Thyroid gland (tissue), 4 donors: ENCODE results near the gene KDM5B. TPM values are rescaled to one million over a fixed set of nuclear protein-coding genes. Genes with fewer than 3 reads are reported as not detected.
A peak's percentile ranks its signal among the peaks of the same experiment; 100 is the strongest.

Experiments used
- DNase-seq, 2 donors: peaks; one replicate each; pipeline ENCODE4 v3.0.0-alpha.2; 2019
- H3K27ac ChIP-seq, 3 donors: fragments of 200-600 bp; sonication (generic); 1 replicate in 2 of 3; 2 replicates in 1 of 3; pipeline ENCODE4 v1.5.1; 2016 to 2019; ENCODE audit warnings: mild to moderate bottlenecking in 1 of 3, moderate library complexity in 1 of 3
- H3K27me3 ChIP-seq: fragments of 200-600 bp; sonication (generic); one replicate; pipeline ENCODE4 v1.5.1; 2019
- H3K36me3 ChIP-seq, 2 donors: fragments of 200-600 bp; sonication (generic); one replicate each; pipeline ENCODE4 v1.5.1; 2016 to 2019
- H3K4me1 ChIP-seq, 2 donors: fragments of 200-600 bp; sonication (generic); one replicate each; pipeline ENCODE4 v1.5.1; 2017 to 2019
- H3K4me3 ChIP-seq, 3 donors: fragments of 200-600 bp; sonication (generic); replicated peaks in 1 of 3; 1 replicate in 2 of 3; 2 replicates in 1 of 3; pipeline ENCODE4 v1.5.1; 2016; ENCODE audit warnings: mild to moderate bottlenecking in 1 of 3
- H3K9me3 ChIP-seq: fragments of 200-600 bp; sonication (generic); one replicate; pipeline ENCODE4 v1.5.1; 2017
- CTCF ChIP-seq, 6 experiments: fragments of 200-600 bp in 3 of 6; fragments of 450-650 bp in 3 of 6; sonication (generic) in 3 of 6; IDR thresholded peaks; one replicate each; pipeline ENCODE4 v1.5.1; 2016 to 2019; ENCODE audit warnings: antibody characterized with exemption in 6 of 6, mild to moderate bottlenecking in 2 of 6, inconsistent platforms in 1 of 6, moderate library complexity in 1 of 6
- POLR2A ChIP-seq, 2 donors: fragments of 450-650 bp; IDR thresholded peaks; one replicate each; pipeline ENCODE4 v1.6.1; 2017; ENCODE audit warnings: antibody characterized with exemption in 2 of 2, mild to moderate bottlenecking in 2 of 2, moderate library complexity in 1 of 2
- WGBS, 2 donors: methylation state at CpG; one replicate each; pipeline ENCODE4 v1.1.5; 2017; 5-methylcytosine and 5-hydroxymethylcytosine counted together
- intact Hi-C: fragments of 100-400 bp; cut with DNase I; formaldehyde crosslinking; loops from one replicate; pipeline ENCODE4 v1.15.1; 2023
- total RNA-seq, 4 donors: library from RNA; depleted of rRNA; stranded (reverse); fragments of >200 nt; gene quantifications; one replicate each; pipeline ENCODE4 v1.2.3, GENCODE V29; 2016

The KDM5B gene
- total RNA-seq, 4 donors from 2014 or later = 53.1 to 78.5 (median 61.2) TPM

- H3K4me3 ChIP-seq = no peak overlapping the region
- no peaks in the 10 kb centered on the region for H3K36me3 ChIP-seq
- H3K27me3 ChIP-seq = no peaks in the 10 kb centered on the region
- intact Hi-C loops = no loop called here
- DNase-seq = no peak
- no peak overlapping the region for H3K27ac ChIP-seq
- peak in 1 of 6 experiments; percentile 26 for TF ChIP-seq CTCF (IDR thresholded peaks at IDR 0.05)
- TF ChIP-seq POLR2A (IDR thresholded peaks at IDR 0.05) = no peak
- WGBS, 2 donors = 46 to 65% methylated on average over 10 to 15 of the region's 15 CpGs
- no peaks in the 10 kb centered on the region for H3K4me1 ChIP-seq
- H3K9me3 ChIP-seq = no peaks in the 10 kb centered on the region
Observed at GRCh38 chr1:202852163-202852904, 44.1 kb upstream of the KDM5B start.

DNA sequence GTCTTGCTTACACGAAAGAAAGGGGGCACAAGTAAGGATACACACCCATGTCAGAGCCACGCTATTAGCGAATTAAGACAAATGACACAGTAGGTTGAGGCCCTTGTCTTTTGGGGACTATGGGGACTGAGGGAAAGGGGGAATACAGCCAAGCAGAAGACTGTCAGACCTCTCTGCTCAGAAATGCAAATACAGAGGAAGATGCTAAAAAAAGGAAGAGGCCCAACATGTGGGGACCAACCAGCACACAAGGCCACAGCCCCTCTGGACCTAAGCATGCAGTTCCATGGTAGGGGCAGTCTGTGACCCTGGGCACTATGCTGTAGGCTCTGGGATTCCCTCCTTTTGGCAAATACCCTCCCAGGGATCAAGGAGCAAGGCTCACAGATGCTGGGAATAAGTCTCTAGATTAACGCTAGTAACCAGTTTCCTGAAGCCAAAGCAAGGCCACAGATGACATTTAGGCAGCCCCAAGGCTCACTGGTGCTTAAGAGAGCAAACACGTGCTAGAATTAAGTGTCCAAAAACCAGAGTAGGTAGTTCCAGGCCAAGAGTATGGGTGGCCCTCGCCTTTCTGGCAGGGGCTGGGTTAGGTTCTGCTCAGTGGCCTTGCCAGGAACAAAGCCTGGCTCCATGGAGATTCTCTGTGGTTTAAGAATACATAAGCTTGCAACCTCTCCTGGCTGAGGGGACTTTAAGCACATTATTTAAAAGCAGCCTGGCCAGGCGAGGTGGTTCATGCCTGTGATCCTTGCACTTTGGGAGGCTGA lies 42.6 kb upstream of the KDM5B start:
- WGBS, 2 donors = 84 to 86% methylated on average over 7 of the region's 7 CpGs
- no peaks in the 10 kb centered on the region for H3K36me3 ChIP-seq
- H3K27me3 ChIP-seq = no peaks in the 10 kb centered on the region
- no peaks in the 10 kb centered on the region for H3K9me3 ChIP-seq
- no peaks in the 10 kb centered on the region for H3K4me1 ChIP-seq
- intact Hi-C loops = no loop called here
- H3K27ac ChIP-seq = no peak overlapping the region
- TF ChIP-seq POLR2A (IDR thresholded peaks at IDR 0.05) (no peak), CTCF (IDR thresholded peaks at IDR 0.05) (no peak)
- H3K4me3 ChIP-seq = no peak overlapping the region
- peak; percentile 5 to 9 for DNase-seq

DNA sequence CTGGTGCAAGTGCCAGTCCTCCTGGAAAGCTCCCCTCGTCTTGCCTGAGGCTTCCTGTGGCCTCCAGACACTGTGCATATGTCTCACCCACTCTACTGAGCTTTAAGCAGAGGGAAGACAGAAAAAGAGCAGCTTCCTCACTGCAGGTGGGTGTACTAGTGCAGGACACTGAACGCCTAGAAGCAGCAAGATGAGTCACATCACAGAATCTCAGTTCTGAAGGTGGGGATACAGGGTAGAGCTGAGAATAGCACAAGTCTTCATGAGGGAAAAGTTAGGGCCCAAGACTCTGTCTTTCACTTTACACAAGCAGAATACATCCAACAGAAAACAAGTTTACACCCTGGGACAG lies 39.9 kb upstream of the KDM5B start:
- no peak for DNase-seq
- H3K27ac ChIP-seq = no peak overlapping the region
- H3K36me3 ChIP-seq = no peaks in the 10 kb centered on the region
- TF ChIP-seq POLR2A (IDR thresholded peaks at IDR 0.05) (no peak), CTCF (IDR thresholded peaks at IDR 0.05) (no peak)
- no peaks in the 10 kb centered on the region for H3K4me1 ChIP-seq
- intact Hi-C loops = no loop called here
- H3K4me3 ChIP-seq = no peak overlapping the region
- WGBS, 2 donors = 71 to 76% methylated on average over 2 of the region's 2 CpGs
- no peaks in the 10 kb centered on the region for H3K9me3 ChIP-seq
- no peaks in the 10 kb centered on the region for H3K27me3 ChIP-seq

DNA sequence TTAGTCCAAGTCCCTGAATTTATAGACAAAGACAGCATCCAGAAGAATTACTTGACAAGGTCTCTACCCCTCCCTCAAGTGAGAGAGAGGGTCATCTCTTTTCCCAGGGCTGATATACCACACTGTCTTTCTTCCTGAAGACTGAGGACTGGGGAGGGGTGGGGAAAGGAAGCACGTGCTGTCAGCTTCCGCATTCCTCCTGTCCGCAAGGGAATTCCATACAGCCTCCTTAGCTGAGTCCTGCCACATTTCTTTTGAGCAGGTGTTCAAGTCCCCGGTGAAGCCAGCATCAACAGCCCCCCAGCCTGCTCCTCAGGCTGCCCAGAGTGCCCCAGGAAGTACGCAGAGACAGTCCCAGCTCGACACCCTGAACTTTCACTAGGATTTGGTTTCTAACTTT lies 36.7 kb upstream of the KDM5B start:
- Histone ChIP-seq H3K9me3 (no peaks in the 10 kb centered on the region), H3K36me3 (no peaks in the 10 kb centered on the region), H3K27me3 (no peaks in the 10 kb centered on the region), H3K4me3 (no peak overlapping the region), H3K27ac (no peak overlapping the region), H3K4me1 (no peaks in the 10 kb centered on the region)
- intact Hi-C loops = no loop called here
- DNase-seq = no peak
- TF ChIP-seq POLR2A (IDR thresholded peaks at IDR 0.05) (no peak), CTCF (IDR thresholded peaks at IDR 0.05) (no peak)
- 58% methylated on average over 6 of the region's 6 CpGs for WGBS, 2 donors

GRCh38 chr1:202844259-202844658 lies 36.0 kb upstream of the KDM5B start:
- H3K36me3 ChIP-seq = no peaks in the 10 kb centered on the region
- no peak overlapping the region for H3K4me3 ChIP-seq
- no peaks in the 10 kb centered on the region for H3K4me1 ChIP-seq
- H3K9me3 ChIP-seq = no peaks in the 10 kb centered on the region
- WGBS, 2 donors = 88 to 97% methylated on average over 3 to 5 of the region's 5 CpGs
- no peaks in the 10 kb centered on the region for H3K27me3 ChIP-seq
- intact Hi-C loops = no loop called here
- no peak overlapping the region for H3K27ac ChIP-seq
- TF ChIP-seq POLR2A (IDR thresholded peaks at IDR 0.05) (no peak), CTCF (IDR thresholded peaks at IDR 0.05) (no peak)
- no peak for DNase-seq
